Fibroblast of lung (primary cell): ENCODE data around the gene MATN4. TPM values are rescaled to one million over a fixed set of nuclear protein-coding genes. Genes with fewer than 3 reads are reported as not detected.

Source experiments
- DNase-seq, 2 donors: peaks; one replicate each; pipeline versions ENCODE4 v3.0.0 to v3.0.0-alpha.2; 2010; ENCODE audit warnings: low read depth in 2 of 2
- H2AFZ ChIP-seq: 2 replicates; pipeline ENCODE4 v1.5.1; 2012; ENCODE audit warnings: low read length, control low read depth, inconsistent platforms
- H3K27ac ChIP-seq: 2 replicates; pipeline ENCODE4 v1.5.1; 2011; ENCODE audit warnings: low read length, control low read depth; ENCODE audit not compliant: insufficient read depth
- H3K27me3 ChIP-seq: 2 replicates; pipeline ENCODE4 v1.5.1; 2011; ENCODE audit warnings: mild to moderate bottlenecking, low read length; ENCODE audit not compliant: control insufficient read depth, insufficient read depth
- H3K36me3 ChIP-seq: 2 replicates; pipeline ENCODE4 v1.5.1; 2011; ENCODE audit warnings: low read length; ENCODE audit not compliant: control insufficient read depth, insufficient read depth
- H3K4me1 ChIP-seq: 2 replicates; pipeline ENCODE4 v1.5.1; 2011; ENCODE audit warnings: low read length; ENCODE audit not compliant: control insufficient read depth, insufficient read depth; ENCODE audit errors: extremely low read depth
- H3K4me2 ChIP-seq: 2 replicates; pipeline ENCODE4 v1.5.1; 2011; ENCODE audit warnings: low read length, control low read depth; ENCODE audit not compliant: insufficient read depth; ENCODE audit errors: extremely low read depth
- H3K4me3 ChIP-seq, 4 experiments: fragments of 200-600 bp in 1 of 4; sonication (generic) in 1 of 4; replicated peaks in 1 of 4; 2 replicates each; pipeline ENCODE4 v1.5.1; 2011 to 2016; ENCODE audit warnings: low read length in 4 of 4, low read depth in 3 of 4, mild to moderate bottlenecking in 3 of 4, control low read depth in 2 of 4, inconsistent platforms in 1 of 4, mixed read lengths in 1 of 4; ENCODE audit not compliant: insufficient read depth in 1 of 4; ENCODE audit errors: control extremely low read depth in 1 of 4
- H3K79me2 ChIP-seq: 2 replicates; pipeline ENCODE4 v1.5.1; 2012; ENCODE audit warnings: mild to moderate bottlenecking, low read length, inconsistent platforms; ENCODE audit not compliant: control insufficient read depth, insufficient read depth
- H3K9ac ChIP-seq: 2 replicates; pipeline ENCODE4 v1.5.1; 2011; ENCODE audit warnings: mild to moderate bottlenecking, low read length, control low read depth; ENCODE audit not compliant: insufficient read depth
- H3K9me3 ChIP-seq: 2 replicates; pipeline ENCODE4 v1.5.1; 2012; ENCODE audit warnings: low read depth, low read length; ENCODE audit not compliant: control insufficient read depth, insufficient read depth
- H4K20me1 ChIP-seq: 2 replicates; pipeline ENCODE4 v1.5.1; 2011; ENCODE audit warnings: low read length; ENCODE audit not compliant: control insufficient read depth, insufficient read depth; ENCODE audit errors: extremely low read depth
- CTCF ChIP-seq, 2 donors: IDR thresholded peaks in 1 of 2; conservative IDR thresholded peaks in 1 of 2; 1 replicate in 1 of 2; 2 replicates in 1 of 2; pipeline ENCODE4 v1.5.1; 2011 to 2012; ENCODE audit warnings: low read length in 2 of 2, control low read depth in 1 of 2, inconsistent platforms in 1 of 2, low read depth in 1 of 2, mild to moderate bottlenecking in 1 of 2
- EZH2 ChIP-seq: IDR thresholded peaks from 2 replicates; pipeline ENCODE4 v1.5.1; 2012; ENCODE audit warnings: low read length, control low read depth, mild to moderate bottlenecking; ENCODE audit errors: missing control alignments
- polyA plus RNA-seq, 2 donors: library from polyadenylated mRNA; depleted of rRNA in 1 of 2; stranded (reverse) in 1 of 2; unstranded in 1 of 2; fragments of >200 nt; gene quantifications; 2 replicates each; pipeline ENCODE4 v1.2.1, GENCODE V29; 2011 to 2012; ENCODE audit warnings: missing spikeins in 1 of 2
- total RNA-seq: library from RNA; depleted of rRNA; stranded (reverse); fragments of >200 nt; gene quantifications from 2 replicates; pipeline ENCODE4 v1.2.1, GENCODE V29; 2014

Gene MATN4
- total and polyA plus RNA-seq, 2 donors (not counting 1 experiment from before 2014, with no cell fraction given) = under 0.01 to 0.06 TPM

- no peak overlapping the region for H3K9ac ChIP-seq
- no peaks in the 10 kb centered on the region for H4K20me1 ChIP-seq
- peaks cover 19% of the 10 kb centered on the region for H3K27me3 ChIP-seq
- no peak overlapping the region for H3K4me3 ChIP-seq
- no peak for TF ChIP-seq CTCF (conservative IDR thresholded peaks at IDR 0.05 in 1 of 2, IDR thresholded peaks at IDR 0.05 in 1 of 2; ENCODE audit: low read depth in 1 of 2, low read length in 2 of 2)
- TF ChIP-seq EZH2 = no peak
- H3K27ac ChIP-seq = no peak overlapping the region
- H3K4me2 ChIP-seq = no peak overlapping the region
- H3K9me3 ChIP-seq = no peaks in the 10 kb centered on the region
- H3K36me3 ChIP-seq = no peaks in the 10 kb centered on the region
- H3K4me1 ChIP-seq = peaks cover 2% of the 10 kb centered on the region
- no peaks in the 10 kb centered on the region for H3K79me2 ChIP-seq
- H2AFZ ChIP-seq = no peak overlapping the region
- no peak for DNase-seq
Observed at GRCh38 chr20:45289942-45290676, 18.0 kb downstream of the MATN4 start.

- Histone ChIP-seq H3K27me3 (peaks cover 21% of the 10 kb centered on the region), H3K4me1 (peaks cover 2% of the 10 kb centered on the region), H3K9ac (no peak overlapping the region), H3K4me3 (no peak overlapping the region), H3K4me2 (no peak overlapping the region), H2AFZ (no peak overlapping the region), H4K20me1 (no peaks in the 10 kb centered on the region), H3K9me3 (no peaks in the 10 kb centered on the region), H3K27ac (no peak overlapping the region), H3K79me2 (no peaks in the 10 kb centered on the region), H3K36me3 (no peaks in the 10 kb centered on the region)
- TF ChIP-seq EZH2 (no peak), CTCF (conservative IDR thresholded peaks at IDR 0.05 in 1 of 2, IDR thresholded peaks at IDR 0.05 in 1 of 2; ENCODE audit: low read depth in 1 of 2, low read length in 2 of 2) (no peak)
- DNase-seq = no peak
Observed at GRCh38 chr20:45288860-45289259, 19.2 kb downstream of the MATN4 start.

- Histone ChIP-seq H3K4me2 (no peak overlapping the region), H3K27me3 (peaks cover 23% of the 10 kb centered on the region), H3K9me3 (no peaks in the 10 kb centered on the region), H4K20me1 (no peaks in the 10 kb centered on the region), H3K4me1 (peaks cover 2% of the 10 kb centered on the region), H3K4me3 (no peak overlapping the region), H3K36me3 (no peaks in the 10 kb centered on the region), H2AFZ (no peak overlapping the region), H3K79me2 (no peaks in the 10 kb centered on the region), H3K27ac (no peak overlapping the region), H3K9ac (no peak overlapping the region)
- no peak for DNase-seq
- TF ChIP-seq EZH2 (no peak), CTCF (conservative IDR thresholded peaks at IDR 0.05 in 1 of 2, IDR thresholded peaks at IDR 0.05 in 1 of 2; ENCODE audit: low read depth in 1 of 2, low read length in 2 of 2) (no peak)
Observed at GRCh38 chr20:45288376-45288775, 19.7 kb downstream of the MATN4 start.
